Fibroblast of skin of abdomen (primary cell): ENCODE results near the gene OR2T2.
"Not testable (repeated sequence)": the region's sequence is repeated elsewhere in the genome, so short reads cannot be mapped to it uniquely, and the experiment has no call there.

ENCODE experiments used
- DNase-seq: peaks from one replicate; pipeline ENCODE4 v3.0.0-alpha.2; 2013

OR2T2 gene

DNA sequence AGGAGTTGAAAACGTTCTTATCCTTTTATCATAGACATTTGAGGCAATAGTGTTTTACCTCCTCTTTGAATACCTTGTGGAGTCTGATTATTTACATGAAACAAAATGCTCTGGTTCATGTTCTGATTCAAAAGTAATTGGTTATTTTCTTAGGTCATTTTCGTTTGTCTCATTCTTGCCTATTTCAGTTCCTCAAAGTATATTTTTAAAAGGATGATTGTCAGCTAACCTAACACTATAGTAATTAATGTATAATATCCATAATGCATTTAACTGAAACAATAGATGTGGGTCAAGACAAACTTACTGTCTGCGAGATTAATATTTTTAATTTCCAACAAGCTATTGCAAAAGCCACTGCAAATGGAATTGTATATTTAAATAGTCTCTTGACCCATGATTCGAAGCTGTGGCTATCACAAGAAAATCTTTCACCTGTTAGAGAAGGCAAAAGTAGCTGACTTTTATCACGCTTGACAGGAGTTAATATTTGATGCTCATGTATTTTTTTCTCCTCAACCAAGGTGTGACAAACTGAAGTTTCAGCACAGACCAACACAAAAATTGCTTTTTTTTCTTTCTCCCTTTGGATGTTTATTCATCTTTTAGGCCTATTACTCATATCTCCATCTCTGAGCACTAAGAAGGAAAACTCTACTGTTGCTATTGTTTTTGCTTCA is 5.2 kb downstream of the OR2T2 start:
- DNase-seq: not testable (repeated sequence)

GRCh38 chr1:248453619-248454018 is 8.2 kb downstream of the OR2T2 start:
- not testable (repeated sequence) for DNase-seq

GRCh38 chr1:248455045-248455444 is 9.6 kb downstream of the OR2T2 start:
- not testable (repeated sequence) for DNase-seq

DNA sequence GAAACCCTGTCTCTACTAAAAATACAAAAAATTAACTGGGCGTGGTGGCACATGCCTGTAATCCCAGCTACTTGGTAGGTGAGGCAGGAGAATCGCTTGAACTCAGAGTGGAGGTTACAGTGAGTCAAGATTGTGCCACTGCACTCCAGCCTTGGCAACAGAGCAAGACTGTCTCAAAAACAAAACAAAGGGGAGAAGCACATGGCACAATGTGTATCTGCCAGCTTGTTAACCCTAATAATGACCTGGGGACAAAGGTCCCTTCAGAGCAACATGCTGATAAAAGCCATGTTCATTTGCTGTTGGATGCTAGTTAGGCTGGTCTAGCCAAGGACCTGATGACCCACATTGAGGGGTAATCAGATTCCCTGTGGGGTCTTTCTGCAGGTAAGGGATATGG is 11.2 kb downstream of the OR2T2 start:
- not testable (repeated sequence) for DNase-seq

- DNase-seq: not testable (repeated sequence)
Observed at GRCh38 chr1:248459117-248459516, 13.7 kb downstream of the OR2T2 start.

DNA sequence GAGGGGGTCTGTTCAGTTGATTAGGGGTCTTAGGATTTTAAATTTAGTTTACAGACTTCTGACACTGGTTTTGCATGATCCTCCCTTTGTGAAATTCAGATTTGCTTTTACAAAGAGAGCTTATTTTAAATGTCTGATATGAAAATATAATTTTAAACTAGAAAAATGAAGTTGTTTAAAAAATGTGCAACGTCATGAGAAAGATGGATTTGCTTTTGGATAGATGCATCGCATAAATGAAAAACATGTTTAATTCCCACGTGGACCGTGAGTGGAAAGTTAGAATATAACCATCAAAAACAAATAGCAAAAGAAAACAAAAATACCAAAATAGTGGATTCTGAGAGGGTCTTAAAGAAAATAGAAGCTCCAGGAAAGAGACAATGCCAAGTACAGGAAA is 25.7 kb downstream of the OR2T2 start:
- no peak for DNase-seq

DNA sequence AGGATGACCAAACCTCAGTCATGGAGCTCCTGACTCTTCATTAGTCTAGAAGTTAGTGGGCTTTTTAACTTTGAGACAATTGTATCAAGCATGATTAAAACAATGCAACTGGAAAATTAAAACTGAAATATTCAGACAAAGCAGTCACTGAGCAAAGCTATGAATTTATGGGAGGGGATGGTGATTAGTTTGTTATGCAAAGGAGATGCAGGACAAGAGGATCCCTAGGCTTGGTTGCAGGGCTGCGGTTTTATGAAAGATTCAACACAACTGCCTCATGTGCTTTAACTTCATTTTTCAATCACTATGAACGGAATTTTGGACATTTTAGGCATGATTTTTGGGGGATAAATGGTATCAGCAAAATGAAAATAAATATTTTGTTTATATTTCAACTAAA is 26.7 kb downstream of the OR2T2 start:
- DNase-seq: not testable (repeated sequence)

DNA sequence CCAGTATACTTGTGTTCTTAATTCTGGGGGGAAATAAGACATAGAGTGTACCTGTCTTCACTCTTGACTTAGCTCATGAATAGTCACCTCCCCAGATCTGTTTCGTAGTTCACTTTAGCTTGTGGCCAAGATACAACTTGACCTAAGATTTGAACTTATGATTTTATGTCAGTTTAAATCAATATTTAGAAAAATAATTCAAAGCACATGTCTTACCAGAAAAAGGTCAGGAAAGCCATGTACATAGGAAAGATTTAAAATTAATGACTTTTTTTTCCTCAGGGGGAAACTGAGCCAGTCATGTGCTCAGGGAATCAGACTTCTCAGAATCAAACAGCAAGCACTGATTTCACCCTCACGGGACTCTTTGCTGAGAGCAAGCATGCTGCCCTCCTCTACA is 27.6 kb downstream of the OR2T2 start, which contains the start of gene OR2T3:
Gene OR2T3 (plus strand): TSS at position 301 of the 400 bp plus-strand sequence. CDS start 0 bp downstream, at position 301.
- not testable (repeated sequence) for DNase-seq

DNA sequence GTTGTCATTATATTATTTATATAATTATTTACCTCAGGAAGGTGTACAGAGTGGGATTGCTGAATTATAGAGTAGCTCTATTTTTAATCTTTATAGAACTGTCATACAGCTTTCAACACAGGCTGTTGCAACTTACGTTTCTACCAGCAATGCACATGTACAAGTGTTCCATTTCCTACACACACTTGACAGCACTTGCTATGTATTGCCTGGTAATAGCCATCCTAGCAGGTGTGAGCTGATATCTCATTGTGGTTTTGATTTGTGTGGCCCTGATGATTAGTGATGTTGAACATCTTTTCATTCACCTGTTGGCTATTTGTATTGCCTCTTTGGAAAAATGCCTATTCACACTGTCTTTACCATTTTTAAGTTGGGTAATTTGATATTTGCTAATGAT is 30.2 kb downstream of the OR2T2 start:
- DNase-seq: not testable (repeated sequence)

- not testable (repeated sequence) for DNase-seq
Observed at GRCh38 chr1:248481686-248482579, 36.5 kb downstream of the OR2T2 start.

DNA sequence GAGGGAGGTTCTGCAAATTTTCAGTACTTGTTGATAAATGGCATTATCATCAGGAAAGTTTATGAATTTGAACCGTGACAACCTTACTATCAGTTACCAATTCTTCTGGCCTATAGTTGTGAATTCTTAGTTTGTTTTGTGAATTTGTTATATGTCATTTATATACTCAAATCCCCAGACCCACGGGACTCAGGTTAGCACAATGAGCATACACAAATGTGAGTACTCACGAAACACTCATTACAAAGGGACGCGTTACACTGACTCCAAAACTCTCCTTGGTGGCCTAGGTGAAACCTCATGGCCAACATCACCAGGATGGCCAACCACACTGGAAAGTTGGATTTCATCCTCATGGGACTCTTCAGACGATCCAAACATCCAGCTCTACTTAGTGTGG is 42.9 kb downstream of the OR2T2 start, which contains the start of gene OR2T5:
Gene OR2T5 (plus strand): TSS at position 301 of the 400 bp plus-strand sequence. CDS start 0 bp downstream, at position 301.
- DNase-seq: not testable (repeated sequence)

DNA sequence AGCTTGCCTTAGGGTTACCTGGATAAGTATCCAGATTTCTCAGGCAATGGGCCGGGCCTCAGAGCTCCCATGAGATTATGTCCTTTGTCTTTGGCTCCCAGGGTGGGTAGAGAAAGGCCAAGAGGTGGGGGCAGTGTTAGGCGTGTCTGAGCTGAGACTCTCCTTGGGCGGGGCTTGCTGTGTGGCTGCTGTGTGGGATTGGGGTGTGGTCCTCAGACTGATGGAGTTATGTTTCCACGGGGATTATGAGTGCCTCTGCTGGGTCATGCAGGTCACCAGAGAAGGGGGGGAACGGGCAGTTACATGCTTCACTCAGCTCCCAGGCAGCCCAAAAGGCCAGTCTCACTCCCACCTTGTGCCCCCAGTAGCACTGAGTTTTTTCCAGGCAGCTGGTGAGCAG is 51.2 kb downstream of the OR2T2 start:
- not testable (repeated sequence) for DNase-seq

DNA sequence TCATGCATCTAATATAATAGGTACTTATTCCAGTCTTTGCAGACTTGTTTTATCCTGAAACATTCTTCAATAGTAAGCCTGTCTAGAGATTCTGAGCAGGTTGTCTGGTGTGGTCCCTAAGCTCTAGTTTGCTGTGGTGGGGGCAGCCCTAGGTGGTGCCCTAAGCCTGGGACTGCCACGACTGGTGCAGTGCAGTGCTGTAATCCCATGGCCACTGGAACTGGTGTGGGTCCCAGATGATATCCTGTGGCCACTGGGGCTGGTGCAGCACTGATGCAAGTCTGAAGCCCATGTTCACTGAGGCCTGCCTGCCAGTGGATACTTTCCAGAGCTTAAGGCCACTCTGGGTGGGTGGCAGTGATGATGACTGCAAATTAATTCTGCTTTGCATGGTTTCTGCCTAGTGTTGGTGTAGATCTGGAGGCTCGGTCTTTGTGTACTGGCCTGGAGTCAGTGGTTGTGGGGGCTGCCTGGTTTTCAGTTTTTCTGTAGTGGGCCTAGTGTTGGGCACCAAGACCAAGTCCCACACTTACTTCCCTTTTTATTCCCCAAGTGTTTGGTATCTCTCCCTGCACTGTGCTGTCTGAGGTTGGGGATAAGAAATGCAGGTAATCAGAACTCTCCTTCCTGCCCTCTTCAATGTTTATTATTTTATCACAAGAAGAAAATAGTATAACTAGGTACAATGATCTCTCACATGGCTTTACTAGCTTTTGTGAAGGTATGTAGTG is 55.0 kb downstream of the OR2T2 start:
- not testable (repeated sequence) for DNase-seq
